ENCODE data around the gene TM9SF1. TPM values are rescaled to one million over a fixed set of nuclear protein-coding genes. Genes with fewer than 3 reads are reported as not detected.

TM9SF1 gene
- total RNA-seq, 1 donor from 2014 or later: 45.7 TPM

DNA sequence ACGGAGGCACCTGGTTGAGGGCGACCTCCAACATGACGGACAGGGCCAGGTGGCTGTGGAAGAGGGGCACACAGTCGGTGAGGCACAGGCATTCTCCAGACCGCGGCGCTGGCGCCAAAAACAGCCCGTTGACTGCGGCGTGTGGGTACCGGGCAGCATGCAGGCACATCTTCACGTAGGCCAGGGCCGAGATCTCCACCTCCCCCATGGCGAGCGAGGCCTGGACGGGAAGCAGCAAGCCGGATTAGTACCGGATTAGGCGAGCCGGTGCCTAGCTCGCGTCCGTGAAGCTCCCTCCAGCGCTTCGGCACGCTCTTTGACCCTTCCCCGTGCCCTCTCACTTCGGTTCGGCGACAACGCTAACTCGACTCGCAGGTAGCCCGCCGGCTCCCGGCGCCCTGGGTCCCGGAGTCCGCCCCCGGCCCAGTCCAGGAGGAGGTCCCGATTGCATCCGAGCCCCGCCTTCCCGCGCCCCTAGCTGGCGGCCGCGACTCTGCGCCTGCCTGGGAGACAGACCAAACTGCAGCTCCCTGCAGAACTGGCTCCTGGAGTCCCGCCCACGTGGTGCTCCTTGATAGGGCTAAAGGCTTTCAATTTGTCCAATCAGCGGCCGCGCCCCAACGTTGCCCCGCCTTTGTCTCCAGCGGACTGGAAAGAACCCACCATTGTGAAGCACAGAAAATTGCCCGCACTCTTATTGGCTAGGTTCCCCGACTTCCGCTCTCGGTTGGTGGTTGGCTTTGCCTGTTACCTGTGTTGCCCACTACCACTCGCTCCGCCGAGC lies 54.0 kb downstream of the TM9SF1 start, which contains the start of gene EMC9:
TSS of gene EMC9 (minus strand) at position 495 of the 784 bp plus-strand sequence. CDS start at position 208, 287 bp downstream.
- TF ChIP-seq, protein P1, sequence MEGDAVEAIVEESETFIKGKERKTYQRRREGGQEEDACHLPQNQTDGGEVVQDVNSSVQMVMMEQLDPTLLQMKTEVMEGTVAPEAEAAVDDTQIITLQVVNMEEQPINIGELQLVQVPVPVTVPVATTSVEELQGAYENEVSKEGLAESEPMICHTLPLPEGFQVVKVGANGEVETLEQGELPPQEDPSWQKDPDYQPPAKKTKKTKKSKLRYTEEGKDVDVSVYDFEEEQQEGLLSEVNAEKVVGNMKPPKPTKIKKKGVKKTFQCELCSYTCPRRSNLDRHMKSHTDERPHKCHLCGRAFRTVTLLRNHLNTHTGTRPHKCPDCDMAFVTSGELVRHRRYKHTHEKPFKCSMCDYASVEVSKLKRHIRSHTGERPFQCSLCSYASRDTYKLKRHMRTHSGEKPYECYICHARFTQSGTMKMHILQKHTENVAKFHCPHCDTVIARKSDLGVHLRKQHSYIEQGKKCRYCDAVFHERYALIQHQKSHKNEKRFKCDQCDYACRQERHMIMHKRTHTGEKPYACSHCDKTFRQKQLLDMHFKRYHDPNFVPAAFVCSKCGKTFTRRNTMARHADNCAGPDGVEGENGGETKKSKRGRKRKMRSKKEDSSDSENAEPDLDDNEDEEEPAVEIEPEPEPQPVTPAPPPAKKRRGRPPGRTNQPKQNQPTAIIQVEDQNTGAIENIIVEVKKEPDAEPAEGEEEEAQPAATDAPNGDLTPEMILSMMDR (IDR thresholded peaks at IDR 0.05; ENCODE audit: unreplicated experiment): peak; percentile 19

DNA sequence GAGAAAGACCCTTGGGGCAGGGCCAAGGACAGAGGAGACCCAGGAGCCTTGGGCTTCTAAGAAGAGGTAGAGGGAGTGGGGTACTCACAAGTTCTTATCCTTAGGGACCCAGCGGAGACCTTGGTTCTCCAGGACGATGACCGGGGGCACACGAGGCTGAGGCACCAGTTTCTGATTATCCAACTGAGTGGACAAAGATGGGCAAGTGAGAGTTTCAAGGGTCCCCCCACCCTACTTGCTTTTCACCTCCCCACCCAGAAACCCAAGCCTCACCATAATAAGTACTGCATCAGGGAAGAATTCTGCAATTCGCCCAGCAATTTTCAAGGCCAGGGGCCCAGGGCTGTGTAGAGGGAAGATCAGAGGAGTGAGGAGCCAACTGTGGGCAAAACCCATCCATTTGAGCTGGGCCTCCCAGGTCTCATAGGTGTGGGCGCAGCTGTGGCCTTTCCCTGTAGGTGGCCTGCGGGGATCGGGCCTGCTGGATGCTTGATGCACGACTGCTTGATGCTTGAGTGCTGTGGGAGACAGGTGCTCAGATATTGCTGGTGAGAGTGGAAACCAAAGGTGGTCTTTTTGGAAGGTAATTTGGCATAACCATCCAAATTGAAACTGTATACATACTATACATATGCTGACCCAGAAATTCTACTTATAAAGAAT lies 55.8 kb downstream of the TM9SF1 start:
- no peak for DNase-seq (ENCODE audit: low spot score in 2 of 2, unreplicated experiment in 2 of 2)
- TF ChIP-seq, protein P1 (IDR thresholded peaks at IDR 0.05; ENCODE audit: unreplicated experiment): no peak
- H3K27me3 Mint-ChIP-seq (ENCODE audit: low read depth): no peaks in the 10 kb centered on the region
- H3K4me1 Mint-ChIP-seq: peaks cover 46% of the 10 kb centered on the region
- peaks cover 10% of the 10 kb centered on the region for H3K36me3 Mint-ChIP-seq
- H3K27ac Mint-ChIP-seq: peak overlapping the region; percentile 66
- no peaks in the 10 kb centered on the region for H3K9me3 Mint-ChIP-seq
- peak overlapping the region; percentile 93 for H3K4me3 Mint-ChIP-seq

More for the DNA sequence above, 54.0 kb downstream of the TM9SF1 start, which contains the start of gene EMC9:
- Mint-ChIP-seq H3K4me1 (peaks cover 53% of the 10 kb centered on the region), H3K9me3 (no peaks in the 10 kb centered on the region), H3K27ac (peak within 1 kb of the TSS; percentile 97), H3K4me3 (peak within 1 kb of the TSS; percentile 93), H3K27me3 (ENCODE audit: low read depth) (no peaks in the 10 kb centered on the region), H3K36me3 (peaks cover 10% of the 10 kb centered on the region)
- DNase-seq (ENCODE audit: low spot score in 2 of 2, unreplicated experiment in 2 of 2): peak; percentile 98 to 99

Small RNAs within 50 kb of the gene (microRNA-seq; reads per million reads assigned to microRNA genes)
- gene MIR7703: not detected

Other genes with a start within 250 kb of the TM9SF1 start
- 20.9 to 23.7 TPM (median 22.0 TPM) in 3 replicates for gene DHRS4, start 241.7 kb downstream of the TM9SF1 start, total RNA-seq
- 19.1 to 23.2 TPM (median 22.5 TPM) in 3 replicates for gene DHRS4L2, start 206.5 kb downstream of the TM9SF1 start, total RNA-seq
- 1.1 to 1.6 TPM (median 1.4 TPM) in 3 replicates for gene CARMIL3, start 143.4 kb downstream of the TM9SF1 start, total RNA-seq
- gene CPNE6, start 123.9 kb downstream of the TM9SF1 start, total RNA-seq: not detected in 3 replicates
- gene PCK2, start 101.1 kb downstream of the TM9SF1 start, total RNA-seq: 18.9 to 22.2 TPM (median 20.6 TPM) in 3 replicates
- 62.3 to 71.1 TPM (median 63.7 TPM) in 3 replicates for gene DCAF11, start 80.7 kb downstream of the TM9SF1 start, total RNA-seq
- 1.5 to 2.0 TPM (median 1.8 TPM) in 3 replicates for gene NRL, start 80.5 kb downstream of the TM9SF1 start, total RNA-seq
- 0.75 to 1.5 TPM (median 1.0 TPM) in 3 replicates for gene FITM1, start 64.8 kb downstream of the TM9SF1 start, total RNA-seq
- gene PSME1, start 59.2 kb downstream of the TM9SF1 start, total RNA-seq: 148 to 154 TPM (median 154 TPM) in 3 replicates
- 17.7 to 21.3 TPM (median 21.2 TPM) in 3 replicates for gene EMC9, start 53.9 kb downstream of the TM9SF1 start, total RNA-seq
- 143 to 149 TPM (median 148 TPM) in 3 replicates for gene PSME2, start 48.8 kb downstream of the TM9SF1 start, total RNA-seq
- 90.5 to 96.0 TPM (median 90.5 TPM) in 3 replicates for gene RNF31, start 47.9 kb downstream of the TM9SF1 start, total RNA-seq
- 244 to 274 TPM (median 250 TPM) in 3 replicates for gene IRF9, start 34.2 kb downstream of the TM9SF1 start, total RNA-seq
- gene REC8, start 23.4 kb downstream of the TM9SF1 start, total RNA-seq: 465 to 486 TPM (median 484 TPM) in 3 replicates
- 38.4 to 43.2 TPM (median 39.3 TPM) in 3 replicates for gene IPO4, start 6.6 kb downstream of the TM9SF1 start, total RNA-seq
- gene TSSK4, start 10.3 kb upstream of the TM9SF1 start, total RNA-seq: 0.29 to 0.49 TPM (median 0.31 TPM) in 3 replicates
- gene CHMP4A, start 18.0 kb upstream of the TM9SF1 start, total RNA-seq: 38.4 to 48.0 TPM (median 44.7 TPM) in 3 replicates
- gene MDP1, start 20.6 kb upstream of the TM9SF1 start, total RNA-seq: 18.0 to 18.4 TPM (median 18.3 TPM) in 3 replicates
- gene NEDD8, start 36.9 kb upstream of the TM9SF1 start, total RNA-seq: 148 to 156 TPM (median 155 TPM) in 3 replicates
- 72.5 to 78.7 TPM (median 74.1 TPM) in 3 replicates for gene GMPR2, start 37.5 kb upstream of the TM9SF1 start, total RNA-seq
- 49.1 to 55.2 TPM (median 51.1 TPM) in 3 replicates for gene TINF2, start 47.2 kb upstream of the TM9SF1 start, total RNA-seq
- gene TGM1, start 67.7 kb upstream of the TM9SF1 start, total RNA-seq: 9.5 to 12.1 TPM (median 10.2 TPM) in 3 replicates
- 28.7 to 34.5 TPM (median 31.2 TPM) in 3 replicates for gene RABGGTA, start 76.2 kb upstream of the TM9SF1 start, total RNA-seq
- 38.3 to 41.4 TPM (median 39.8 TPM) in 3 replicates for gene DHRS1, start 104.3 kb upstream of the TM9SF1 start, total RNA-seq
- 27.8 to 30.8 TPM (median 28.8 TPM) in 3 replicates for gene NOP9, start 104.4 kb upstream of the TM9SF1 start, total RNA-seq
- not detected in 3 replicates for gene CIDEB, start 112.5 kb upstream of the TM9SF1 start, total RNA-seq
- 13.0 to 14.9 TPM (median 14.8 TPM) in 3 replicates for gene LTB4R2, start 114.7 kb upstream of the TM9SF1 start, total RNA-seq
- 10.7 to 11.8 TPM (median 11.1 TPM) in 3 replicates for gene LTB4R, start 116.1 kb upstream of the TM9SF1 start, total RNA-seq
- gene ADCY4, start 139.6 kb upstream of the TM9SF1 start, total RNA-seq: 2.8 to 3.4 TPM (median 3.4 TPM) in 3 replicates
- 1.9 to 2.2 TPM (median 2.0 TPM) in 3 replicates for gene RIPK3, start 144.6 kb upstream of the TM9SF1 start, total RNA-seq
- 291 to 298 TPM (median 292 TPM) in 3 replicates for gene NFATC4, start 172.7 kb upstream of the TM9SF1 start, total RNA-seq
- gene NYNRIN, start 203.6 kb upstream of the TM9SF1 start, total RNA-seq: 171 to 173 TPM (median 173 TPM) in 3 replicates
- 3.9 to 5.5 TPM (median 4.8 TPM) in 3 replicates for gene CBLN3, start 234.2 kb upstream of the TM9SF1 start, total RNA-seq
- gene KHNYN, start 234.5 kb upstream of the TM9SF1 start, total RNA-seq: 89.2 to 92.2 TPM (median 89.3 TPM) in 3 replicates
- 56.7 to 69.3 TPM (median 64.2 TPM) in 3 replicates for gene SDR39U1, start 247.3 kb upstream of the TM9SF1 start, total RNA-seq

Measured in mesothelial cell of epicardium (in vitro differentiated cells).